SKM-1 treated with dmso at 0.1 percent for 144 hours (cell line): ENCODE data around the gene TRIM47.

Experiments used
- DNase-seq: peaks from one replicate; lab custom pipeline; 2025; ENCODE audit not compliant: unreplicated experiment; lab: John Stamatoyannopoulos, UW

The TRIM47 gene

DNA sequence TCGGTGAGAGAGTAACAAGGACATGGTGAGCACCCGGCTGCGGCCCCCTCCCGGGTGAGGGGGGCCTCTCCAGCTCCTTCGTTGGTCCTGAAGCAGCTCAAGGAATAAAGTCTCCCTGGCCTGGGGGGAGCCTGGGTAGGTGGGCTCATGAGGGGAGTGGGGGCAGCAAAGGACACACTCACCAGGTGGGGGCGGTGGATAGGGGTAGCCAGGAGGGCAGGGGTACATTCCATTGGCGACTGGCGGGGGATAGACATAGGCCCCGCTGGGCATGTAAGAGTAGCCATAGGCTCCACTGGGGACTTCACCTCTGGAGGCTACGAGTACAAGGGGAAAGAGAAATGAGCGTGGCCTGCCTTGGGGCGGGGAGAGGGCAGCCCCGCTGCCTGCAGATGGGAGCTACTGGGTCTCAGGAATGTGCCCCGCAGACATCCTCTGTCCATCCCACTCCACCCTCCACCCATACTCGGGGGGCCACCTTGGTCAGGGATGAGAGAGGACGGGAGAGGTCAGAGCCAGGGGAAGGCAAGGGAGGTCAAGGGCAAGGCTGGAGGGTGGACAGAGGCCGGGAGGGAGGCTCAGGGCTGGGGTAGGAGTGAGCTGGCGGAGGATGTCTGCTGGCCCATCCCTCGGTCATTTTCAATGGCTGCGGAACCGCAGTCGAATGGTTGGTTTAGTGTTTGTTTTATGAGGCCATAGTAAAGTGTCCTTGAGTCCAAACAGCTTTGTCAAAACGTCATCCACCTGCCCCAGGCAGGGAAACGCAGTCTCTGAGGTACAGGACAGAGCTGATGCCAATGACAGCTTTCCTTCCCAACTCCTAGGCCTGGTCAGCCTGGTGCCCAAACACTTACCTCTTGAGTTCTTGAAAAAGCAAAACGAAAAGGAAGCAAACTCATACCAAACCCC, 30.5 kb downstream of the TRIM47 start:
- DNase-seq = no peak

DNA sequence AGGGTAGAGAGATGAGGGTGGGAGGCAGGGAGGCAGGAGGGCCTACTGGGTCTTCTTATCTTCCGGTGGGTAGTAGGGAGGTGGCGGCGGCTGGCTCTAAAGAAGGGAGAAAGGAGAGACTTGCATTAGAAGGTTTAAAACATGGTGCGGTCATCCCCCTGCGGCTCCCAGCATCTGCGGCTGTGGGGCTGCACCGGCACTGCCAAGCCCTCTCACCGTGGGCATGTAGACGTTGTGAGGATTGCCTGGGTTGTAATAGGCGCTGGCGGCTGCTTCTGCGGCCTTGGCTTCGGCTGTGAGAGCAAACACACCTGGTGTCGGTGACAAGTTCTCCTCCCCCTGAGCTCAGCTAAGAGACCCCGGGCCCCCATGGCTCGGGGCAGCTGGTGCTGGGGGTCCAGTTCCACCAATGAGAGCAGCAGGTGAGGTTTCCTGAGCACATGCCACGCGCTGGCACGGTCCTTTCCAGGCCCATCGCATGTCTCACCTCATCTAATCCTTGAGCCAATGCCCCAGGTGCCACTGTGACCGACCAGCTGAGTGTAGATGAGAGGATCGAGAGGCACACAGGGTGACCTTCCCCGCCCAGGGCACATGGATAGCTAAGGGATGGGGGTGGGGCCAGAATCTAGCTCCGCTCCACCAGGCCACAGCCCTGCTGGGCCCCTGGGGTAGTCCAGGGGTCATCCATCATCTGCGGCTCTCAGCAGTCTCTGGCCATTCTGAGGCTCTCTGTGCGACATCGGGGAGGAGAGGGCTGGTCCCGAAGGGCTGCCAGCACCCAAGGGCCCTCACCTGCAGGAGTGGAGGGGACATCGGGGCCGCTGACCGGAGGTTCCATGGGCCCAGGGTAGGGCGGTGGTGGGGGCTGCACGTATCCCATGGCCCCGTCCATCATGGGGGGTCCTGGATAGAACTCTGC, 31.4 kb downstream of the TRIM47 start:
- DNase-seq = no peak

DNA sequence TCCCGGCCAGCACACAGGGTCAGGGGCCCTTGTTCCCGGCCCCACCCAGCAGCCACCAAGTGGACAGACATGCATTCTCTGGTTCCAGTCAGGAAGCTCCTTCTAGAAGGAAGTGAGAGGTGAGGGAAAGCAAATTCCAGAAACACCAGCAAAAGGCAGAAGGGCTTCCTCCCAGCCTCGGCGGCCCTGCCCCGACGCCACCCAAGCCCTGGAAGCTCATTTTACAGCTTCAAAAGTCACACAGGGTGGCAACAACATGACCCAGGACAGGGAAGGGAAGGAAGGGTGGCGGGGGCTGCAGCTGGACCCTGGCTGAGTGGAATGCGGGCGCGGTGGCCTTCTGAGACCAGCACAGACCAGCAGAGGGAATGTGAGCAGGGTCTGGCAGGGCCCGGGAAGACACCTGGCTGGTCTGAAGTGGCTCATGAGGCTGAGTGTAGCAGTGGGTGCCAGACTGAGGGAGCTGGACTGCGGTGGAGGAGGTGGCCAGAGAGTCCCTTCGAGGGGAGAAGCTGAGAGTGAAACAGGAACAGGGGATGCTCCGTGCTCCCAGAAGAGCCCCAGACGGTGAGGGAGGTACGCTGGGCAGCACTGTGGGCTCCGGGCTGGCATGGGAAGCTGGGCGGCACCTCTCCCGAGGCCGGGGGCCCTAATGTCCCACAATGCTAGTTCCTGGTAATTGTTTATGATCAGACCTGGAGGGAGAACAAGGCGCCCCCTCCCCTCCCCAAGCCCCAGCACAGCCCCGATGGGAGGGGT, 32.3 kb downstream of the TRIM47 start:
- DNase-seq = no peak

DNA sequence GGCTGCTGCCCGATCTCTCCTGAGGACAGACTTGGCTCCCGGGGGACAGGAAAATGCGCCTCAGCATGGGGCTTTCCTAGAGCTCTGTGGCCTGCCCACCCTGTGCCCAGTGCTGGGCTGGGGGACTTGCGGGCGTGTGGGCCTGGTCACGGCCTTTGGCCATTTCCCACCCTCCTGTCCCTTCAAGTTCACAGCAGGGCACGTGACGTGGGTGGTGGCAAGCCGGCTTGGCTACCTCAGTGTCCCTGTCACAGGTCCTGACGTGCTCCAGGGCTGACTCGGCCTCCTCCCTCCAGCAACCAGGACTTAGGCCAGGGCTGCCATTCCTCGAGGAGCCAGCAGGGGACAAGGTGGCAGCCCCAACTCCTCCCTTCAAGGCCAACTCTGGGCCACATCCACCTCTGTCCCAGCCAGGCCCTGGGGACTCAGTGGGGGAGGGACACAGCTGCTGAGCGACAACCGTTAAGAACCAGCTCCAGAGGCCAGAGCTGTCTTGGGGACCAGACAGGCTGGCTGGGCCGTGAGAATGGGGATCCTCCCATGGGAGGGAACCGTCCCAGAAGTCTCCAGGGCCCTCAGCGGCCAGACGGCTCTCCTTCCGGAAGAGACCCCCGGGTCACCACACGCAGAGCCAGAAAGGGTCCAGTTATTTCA, 33.2 kb downstream of the TRIM47 start:
- DNase-seq = peak; percentile 91

- DNase-seq = no peak
These were observed 33.8 kb downstream of the TRIM47 start for GRCh38 chr17:75844530-75845057.

DNA sequence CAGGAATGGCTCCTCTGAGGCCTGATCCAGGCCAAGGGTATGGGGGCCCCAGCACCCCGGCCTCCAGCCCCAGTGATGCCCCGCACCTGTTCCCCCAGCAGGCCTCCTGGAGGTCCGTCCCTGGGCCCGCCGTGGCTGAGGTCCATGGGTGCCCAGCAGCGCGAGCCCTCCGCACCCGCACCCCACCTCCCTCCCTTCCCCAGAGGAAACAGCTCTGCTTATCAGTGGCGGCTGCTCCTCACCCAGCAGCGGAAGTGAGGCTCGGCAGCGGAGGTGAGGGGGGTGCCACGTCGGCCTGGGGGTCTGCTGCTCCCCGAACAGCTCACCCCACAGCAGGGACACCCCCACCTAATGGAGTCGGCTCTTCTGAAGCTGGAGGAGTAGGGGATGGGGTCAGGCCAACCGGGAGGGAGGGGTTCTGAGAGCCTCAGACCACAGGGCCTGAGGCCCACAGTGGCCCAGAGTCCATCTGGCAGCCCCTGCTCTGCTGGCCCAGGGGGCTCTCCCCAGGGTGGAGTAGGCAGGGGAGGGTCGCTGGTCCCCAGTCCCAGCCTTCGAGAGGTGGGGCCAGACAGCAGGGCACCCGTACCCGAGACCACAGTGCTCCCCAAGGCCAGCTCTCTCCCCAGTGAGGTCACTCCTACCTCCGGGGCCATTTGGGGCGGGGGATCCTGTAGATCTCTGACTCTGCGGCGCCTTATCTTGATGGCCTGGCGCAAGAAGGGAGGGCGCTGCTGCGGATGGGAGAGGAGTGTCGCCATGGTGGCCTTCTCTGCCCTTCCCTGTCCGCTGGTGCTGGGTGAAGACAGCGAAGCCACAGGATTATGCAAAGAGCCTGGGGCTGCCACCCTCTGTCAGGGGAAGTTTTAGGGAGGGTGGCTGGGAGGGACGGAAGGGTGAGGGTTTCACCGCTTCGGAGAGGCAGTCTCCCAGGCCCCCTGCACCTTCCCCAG, 34.5 kb downstream of the TRIM47 start, which contains the start of gene UNC13D:
UNC13D (minus strand) TSS at position 828 of the 953 bp plus-strand sequence; CDS start at position 761, 67 bp downstream.
- DNase-seq = peak; percentile 89

GRCh38 chr17:75842963-75843576, 35.3 kb downstream of the TRIM47 start:
- DNase-seq = no peak

DNA sequence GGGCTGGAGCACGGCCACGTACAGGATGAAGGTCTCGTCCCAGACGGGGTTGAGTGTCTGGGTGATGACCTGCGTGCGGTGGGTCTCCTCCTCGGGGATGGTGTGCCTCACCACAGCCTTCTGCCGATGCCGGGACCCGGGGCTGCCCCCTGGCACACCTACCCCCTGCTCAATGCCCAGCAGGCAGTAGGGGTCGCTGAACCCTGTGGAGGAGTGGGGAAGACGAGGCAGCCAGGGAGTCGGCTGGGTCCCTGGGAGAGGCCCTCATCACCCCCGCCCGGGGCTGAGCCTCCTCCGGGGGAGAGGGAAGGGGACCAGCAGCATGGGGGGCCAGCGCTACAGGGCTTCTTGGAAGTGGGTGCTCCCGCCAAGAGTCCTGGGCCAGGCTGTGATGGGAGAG, 36.0 kb downstream of the TRIM47 start:
- DNase-seq = no peak

GRCh38 chr17:75840799-75841164, 37.6 kb downstream of the TRIM47 start:
- no peak for DNase-seq

GRCh38 chr17:75839942-75840798, 38.2 kb downstream of the TRIM47 start:
- DNase-seq = no peak

DNA sequence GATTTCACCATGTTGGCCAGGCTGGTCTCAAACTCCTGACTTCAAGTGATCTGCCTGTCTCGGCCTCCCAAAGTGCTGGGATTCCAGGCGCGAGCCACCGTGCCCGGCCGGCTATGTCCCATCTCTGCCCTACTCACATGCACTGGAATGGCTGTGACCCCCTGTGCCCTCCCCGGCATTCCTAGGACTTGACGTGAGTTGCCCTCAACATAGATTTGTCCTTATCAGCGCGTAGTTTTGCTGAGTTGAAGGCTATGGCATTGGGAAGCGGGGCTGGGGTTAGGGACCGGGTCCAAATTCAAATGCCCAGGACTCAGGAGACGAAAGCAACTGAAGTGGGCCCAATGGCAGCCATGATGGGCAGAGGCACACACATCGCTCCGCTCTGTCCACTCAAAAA, 40.0 kb downstream of the TRIM47 start:
- no peak for DNase-seq

- DNase-seq = no peak
These were observed 40.5 kb downstream of the TRIM47 start for GRCh38 chr17:75837899-75838298.

GRCh38 chr17:75836605-75837004, 41.8 kb downstream of the TRIM47 start:
- DNase-seq = no peak

GRCh38 chr17:75835654-75835987, 42.8 kb downstream of the TRIM47 start:
- no peak for DNase-seq

DNA sequence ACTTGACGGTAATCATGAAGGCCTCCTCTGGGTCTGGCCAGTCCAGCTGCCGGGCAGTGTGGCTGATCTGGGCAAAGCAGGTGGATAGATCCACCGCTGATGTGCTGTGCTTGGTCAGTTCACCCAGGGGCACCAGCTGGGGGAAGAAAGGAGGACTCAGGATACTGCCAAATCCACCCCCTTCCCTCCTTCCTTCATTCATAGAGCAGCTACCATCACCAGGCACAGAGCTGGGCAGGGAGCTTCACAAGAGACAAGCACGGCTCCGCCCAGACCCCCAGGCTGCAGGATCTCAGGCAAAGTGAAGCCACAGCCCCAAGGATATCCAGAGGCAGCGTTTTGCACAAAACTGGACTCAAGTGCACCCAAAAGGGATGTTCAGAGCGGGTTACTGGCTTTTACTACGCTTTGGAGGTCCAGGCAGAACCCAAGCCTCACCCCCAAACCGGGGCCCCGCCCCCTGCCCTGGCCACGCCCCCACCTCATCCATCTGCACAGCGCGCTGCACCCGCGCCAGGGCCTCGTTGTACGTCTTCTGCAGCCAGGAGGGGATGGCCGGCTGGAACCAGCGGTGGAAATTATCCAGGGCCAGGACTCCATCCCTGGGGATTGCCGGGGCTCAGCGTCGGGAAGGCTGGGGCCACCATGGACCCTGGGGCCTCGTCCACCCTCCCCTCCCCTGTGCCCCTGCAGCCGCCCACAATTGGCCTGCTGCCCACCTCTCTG, 43.3 kb downstream of the TRIM47 start:
- no peak for DNase-seq

- DNase-seq = no peak
These were observed 44.0 kb downstream of the TRIM47 start for GRCh38 chr17:75834279-75834920.
